ENCODE results near the gene RANBP3.
"Not testable (repeated sequence)": the region's sequence is repeated elsewhere in the genome, so short reads cannot be mapped to it uniquely, and the experiment has no call there.

DNA sequence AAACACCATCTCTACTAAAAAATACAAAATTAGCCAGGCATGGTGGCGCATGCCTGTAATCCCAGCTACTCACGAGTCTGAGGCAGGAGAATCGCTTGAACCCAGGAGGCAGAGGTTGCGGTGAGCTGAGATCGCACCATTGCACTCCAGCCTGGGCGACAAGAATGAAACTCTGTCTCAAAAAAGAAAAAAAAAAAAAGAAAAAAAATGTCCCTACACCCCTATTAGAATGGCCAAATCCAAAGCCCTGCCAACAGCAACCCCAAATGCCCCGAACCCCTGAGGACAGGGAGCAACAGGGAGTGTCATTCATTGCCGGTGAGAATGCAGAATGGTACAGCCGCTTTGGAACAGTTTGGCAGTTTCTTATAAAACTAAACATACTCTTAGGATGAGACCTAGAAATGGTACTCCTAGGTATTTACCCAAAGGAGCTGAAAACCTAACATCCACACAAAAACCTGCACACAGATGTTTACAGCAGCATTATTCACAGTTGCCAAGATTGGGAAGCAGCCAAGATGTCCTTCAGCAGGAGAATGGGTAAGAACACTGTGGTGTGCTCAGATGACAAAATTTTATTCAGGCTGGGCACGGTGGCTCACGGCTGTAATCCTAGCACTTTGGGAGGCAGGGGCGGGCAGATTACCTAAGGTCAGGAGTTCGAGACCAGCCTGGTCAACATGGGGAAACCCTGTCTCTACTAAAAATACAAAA is 94.6 kb downstream of the RANBP3 start:
- TF ChIP-seq, protein P1, sequence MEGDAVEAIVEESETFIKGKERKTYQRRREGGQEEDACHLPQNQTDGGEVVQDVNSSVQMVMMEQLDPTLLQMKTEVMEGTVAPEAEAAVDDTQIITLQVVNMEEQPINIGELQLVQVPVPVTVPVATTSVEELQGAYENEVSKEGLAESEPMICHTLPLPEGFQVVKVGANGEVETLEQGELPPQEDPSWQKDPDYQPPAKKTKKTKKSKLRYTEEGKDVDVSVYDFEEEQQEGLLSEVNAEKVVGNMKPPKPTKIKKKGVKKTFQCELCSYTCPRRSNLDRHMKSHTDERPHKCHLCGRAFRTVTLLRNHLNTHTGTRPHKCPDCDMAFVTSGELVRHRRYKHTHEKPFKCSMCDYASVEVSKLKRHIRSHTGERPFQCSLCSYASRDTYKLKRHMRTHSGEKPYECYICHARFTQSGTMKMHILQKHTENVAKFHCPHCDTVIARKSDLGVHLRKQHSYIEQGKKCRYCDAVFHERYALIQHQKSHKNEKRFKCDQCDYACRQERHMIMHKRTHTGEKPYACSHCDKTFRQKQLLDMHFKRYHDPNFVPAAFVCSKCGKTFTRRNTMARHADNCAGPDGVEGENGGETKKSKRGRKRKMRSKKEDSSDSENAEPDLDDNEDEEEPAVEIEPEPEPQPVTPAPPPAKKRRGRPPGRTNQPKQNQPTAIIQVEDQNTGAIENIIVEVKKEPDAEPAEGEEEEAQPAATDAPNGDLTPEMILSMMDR (IDR thresholded peaks at IDR 0.05) = not testable (repeated sequence)
- not testable (repeated sequence) for TF ChIP-seq POLR2AphosphoS5, POLR2A (IDR thresholded peaks at IDR 0.05)
